Stimulated activated CD8-positive, alpha-beta memory T cell treated with anti-CD3 and anti-CD28 coated beads, Interleukin-2, amount 100 ng/mL, for 48 hours (primary cell): Measurements from ENCODE around the gene ME3.
A peak's percentile ranks its signal among the peaks of the same experiment; 100 is the strongest.
"Not testable (repeated sequence)": the region's sequence is repeated elsewhere in the genome, so short reads cannot be mapped to it uniquely, and the experiment has no call there.

ENCODE experiments used
- DNase-seq, 2 donors: peaks; one replicate each; pipeline ENCODE4 v3.0.0-alpha.2; 2020; ENCODE audit warnings: low read depth in 2 of 2

ME3 gene

GRCh38 chr11:86663761-86664160 lies 8.7 kb downstream of the ME3 start:
- DNase-seq = no peak

GRCh38 chr11:86663291-86663690 lies 9.1 kb downstream of the ME3 start:
- no peak for DNase-seq

- no peak for DNase-seq
Observed at GRCh38 chr11:86660736-86661135, 11.7 kb downstream of the ME3 start.

DNA sequence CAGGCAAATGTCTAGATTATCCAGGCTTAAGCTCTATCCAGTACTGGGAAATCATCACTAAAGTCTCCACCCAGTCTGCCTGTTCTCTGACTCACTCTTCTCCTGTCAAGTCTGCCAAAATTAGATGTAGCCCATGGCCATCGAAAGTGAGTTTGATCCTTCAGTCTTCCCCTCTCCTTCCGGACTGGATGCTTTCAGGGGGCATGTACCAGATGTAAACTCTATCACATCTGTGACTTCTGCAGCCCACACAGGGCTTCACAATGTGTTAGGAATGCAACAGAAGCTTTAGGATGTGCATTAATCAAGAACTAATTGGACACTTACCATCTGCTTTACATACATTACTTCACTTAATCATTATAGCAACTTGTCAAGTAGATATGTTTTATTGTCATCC lies 12.3 kb downstream of the ME3 start:
- no peak for DNase-seq

DNA sequence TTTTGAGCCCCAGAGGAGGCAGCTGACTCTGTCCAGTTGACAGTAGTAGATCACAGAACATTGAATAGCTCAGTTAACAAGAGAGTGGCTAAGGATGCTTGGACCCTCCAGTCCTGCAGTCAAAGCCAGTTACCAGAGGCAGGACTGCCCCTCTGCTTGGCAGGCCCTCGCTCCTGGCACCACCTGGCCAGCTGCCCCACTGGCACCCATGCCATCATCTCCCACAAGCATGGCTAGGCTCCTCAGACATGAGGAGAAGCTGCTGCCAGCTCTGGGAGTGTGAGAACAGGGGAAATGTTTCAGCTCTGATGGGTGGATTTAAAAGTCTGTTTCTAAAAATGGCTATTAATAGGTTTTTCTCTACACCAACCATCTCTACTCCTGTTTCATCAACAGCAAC lies 13.9 kb downstream of the ME3 start:
- no peak for DNase-seq

- not testable (repeated sequence) for DNase-seq
Observed at GRCh38 chr11:86645212-86645611, 27.2 kb downstream of the ME3 start.

DNA sequence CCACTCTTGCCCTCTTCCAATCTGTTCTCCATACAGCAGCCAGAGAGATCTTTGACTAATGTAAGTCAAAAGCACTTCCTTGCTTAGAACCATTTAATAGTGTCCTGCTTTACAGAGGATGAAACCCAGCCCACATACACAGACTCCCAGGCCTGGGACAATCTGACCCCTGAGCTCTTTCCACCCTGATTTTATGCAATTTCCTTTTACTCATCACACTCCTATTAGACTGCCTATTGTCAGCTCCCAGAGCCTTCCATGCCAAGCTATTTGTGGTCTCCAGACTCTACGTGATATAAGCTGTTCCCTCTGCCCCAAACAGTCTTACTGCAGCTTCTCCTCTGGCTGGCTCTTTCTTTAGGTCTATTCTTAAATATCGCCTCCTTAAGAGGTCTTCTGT lies 28.1 kb downstream of the ME3 start:
- DNase-seq = no peak

GRCh38 chr11:86641537-86642261 lies 30.7 kb downstream of the ME3 start:
- DNase-seq = no peak

DNA sequence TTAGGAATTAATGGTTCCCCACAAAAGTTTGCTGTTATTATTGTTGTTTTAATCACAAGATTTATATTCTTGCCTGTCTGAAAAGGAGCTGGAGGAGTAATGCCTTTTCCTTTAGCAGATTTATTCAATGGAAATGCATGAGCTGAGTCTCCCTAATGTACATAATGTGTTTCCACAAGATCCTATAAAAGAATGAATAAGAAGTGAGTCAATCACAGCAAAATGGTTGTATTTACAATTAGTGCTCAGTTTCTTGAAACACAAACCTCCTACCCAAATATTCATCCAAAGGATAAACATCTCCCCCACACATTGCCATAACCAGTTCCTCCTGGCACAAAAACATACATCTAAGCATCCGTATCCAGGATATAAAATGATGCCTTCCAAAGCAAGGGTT lies 33.3 kb downstream of the ME3 start:
- DNase-seq = no peak

GRCh38 chr11:86638673-86639072 lies 33.7 kb downstream of the ME3 start:
- no peak for DNase-seq

- DNase-seq = no peak
Observed at GRCh38 chr11:86637988-86638387, 34.4 kb downstream of the ME3 start.

GRCh38 chr11:86636275-86636674 lies 36.1 kb downstream of the ME3 start:
- no peak for DNase-seq

DNA sequence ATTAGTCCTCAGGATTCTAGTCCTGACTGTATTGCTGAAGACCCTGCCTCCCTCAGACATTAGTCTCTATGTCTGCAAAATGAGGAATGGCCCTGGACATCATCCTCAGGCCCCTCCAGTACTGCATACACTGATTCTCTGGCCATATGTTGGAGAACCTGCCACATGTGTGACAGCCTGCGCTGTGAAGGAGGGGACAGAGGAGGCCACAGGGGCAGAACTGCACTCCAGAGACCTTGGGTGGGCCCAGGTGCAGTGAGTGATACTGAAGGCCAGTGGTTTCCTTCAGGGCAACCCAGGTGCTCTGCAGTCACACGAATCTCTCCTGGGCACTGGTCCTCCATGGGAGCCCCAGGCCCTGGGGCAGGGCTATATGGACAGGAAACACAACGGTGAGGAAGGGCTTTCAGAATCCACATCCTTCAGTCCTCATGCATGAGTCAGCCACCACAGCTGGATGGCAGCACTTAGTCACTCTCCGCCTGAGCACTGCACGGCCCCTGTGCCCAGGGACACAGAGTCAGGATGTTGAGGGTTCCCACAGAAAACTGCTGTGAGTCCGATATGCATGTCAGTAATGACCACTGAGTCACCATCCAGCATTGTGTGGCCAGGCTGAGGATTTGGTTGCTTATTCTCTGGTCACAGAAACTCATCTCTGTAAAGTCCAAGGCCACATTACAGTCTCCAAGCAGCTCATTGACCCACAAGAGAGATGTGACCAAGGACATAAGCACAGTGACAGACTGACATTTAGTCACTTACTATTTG lies 39.7 kb downstream of the ME3 start:
- peak; percentile 32 to 40 for DNase-seq

DNA sequence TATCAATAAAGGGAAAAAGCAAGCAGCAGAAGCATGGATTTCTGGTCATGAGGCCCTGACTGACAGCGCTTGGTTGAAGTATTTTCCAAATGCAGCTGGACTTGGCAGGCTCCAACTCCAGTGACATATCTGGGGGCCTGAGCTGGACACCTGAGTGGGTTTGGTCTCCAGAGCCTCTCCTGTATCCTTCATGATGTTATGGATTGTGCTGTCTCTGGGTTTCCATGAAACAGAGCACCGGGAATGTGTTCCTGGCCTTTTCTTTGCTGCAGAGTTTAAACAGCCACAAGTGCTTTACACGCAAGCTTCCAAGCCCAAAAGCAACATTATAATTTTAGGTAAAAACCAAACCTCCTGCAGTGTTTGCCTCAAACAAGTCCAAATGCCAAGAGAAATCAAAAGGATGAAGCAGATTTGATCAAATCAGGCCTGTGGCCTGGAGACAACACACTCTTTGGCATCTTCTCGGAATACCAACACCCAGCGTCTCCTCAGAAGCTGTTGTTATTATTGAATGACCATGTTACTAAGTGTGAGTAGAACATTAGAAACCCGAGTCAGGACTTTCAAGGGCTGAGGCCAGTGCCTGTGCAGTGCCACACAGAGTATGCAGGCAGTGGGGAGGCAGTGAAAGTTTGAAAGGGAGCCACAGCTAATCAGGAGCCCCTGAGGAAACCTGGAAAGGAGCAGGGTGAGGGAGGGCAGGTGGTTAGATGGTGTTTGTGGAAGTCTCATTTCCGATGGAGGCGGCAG lies 42.0 kb downstream of the ME3 start:
- no peak for DNase-seq

DNA sequence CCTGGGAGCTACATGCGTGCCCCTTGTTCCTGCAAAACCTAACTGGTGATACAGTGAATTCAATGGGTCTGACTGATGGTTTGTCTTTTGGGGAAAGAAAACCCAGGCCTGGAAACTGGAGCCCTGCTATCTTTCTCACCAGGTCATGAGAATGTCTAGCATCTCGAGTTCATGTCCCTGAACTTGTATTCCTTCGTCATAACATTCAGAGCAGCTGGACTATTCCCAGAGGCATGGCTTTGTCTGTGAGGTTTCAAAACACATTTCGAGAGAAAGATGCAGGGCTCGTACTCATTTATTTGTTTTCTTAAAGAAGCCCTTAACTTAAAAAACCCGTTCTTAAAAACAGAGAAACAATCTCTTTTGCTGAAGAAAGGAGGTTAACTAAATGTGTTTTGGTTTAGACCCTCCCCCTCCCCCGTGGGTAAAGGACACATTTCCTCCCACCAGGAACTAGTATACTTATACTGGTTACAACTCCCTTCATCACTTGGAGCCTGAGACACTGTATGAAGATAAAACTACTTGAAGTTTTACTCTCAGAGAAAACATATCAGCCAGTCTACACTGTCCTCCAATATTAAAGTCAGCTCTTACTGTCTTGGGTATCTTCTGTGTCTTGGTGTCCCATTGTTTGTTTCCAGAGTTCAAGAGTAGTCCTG lies 43.2 kb downstream of the ME3 start:
- DNase-seq = no peak

DNA sequence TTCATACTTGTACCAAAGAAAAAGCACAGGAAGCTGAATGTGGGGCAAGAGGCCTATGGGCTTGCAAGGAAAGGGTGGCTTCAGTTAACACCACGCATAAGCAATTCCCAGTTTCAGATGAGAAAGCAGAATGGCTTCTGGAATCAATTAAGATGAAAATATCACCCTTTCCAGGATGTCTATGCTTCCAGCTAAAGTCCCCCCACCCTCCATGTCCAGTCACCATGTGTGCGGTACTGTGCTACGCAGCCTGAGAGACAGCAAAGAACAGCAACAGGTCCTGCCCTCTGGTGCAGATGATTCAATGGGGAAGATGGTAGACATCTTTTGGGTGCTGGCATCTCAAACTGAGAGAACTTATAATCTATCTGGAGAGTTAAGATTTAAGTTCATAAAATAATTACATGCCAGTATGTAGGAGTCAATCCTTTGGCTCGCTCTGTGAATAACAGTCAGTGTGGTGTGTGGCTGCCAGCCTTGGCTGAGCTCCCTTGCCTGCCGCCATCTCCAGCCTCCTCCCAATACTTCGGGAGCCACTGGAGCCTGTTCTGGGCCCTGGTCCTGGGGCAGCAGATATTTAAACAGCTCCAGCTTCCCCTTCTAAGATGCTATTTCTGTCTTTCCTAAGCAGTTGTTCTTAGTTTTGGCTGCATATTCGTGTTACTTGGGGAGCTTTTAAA lies 44.5 kb downstream of the ME3 start:
- no peak for DNase-seq

GRCh38 chr11:86625981-86626380 lies 46.4 kb downstream of the ME3 start:
- DNase-seq = no peak

DNA sequence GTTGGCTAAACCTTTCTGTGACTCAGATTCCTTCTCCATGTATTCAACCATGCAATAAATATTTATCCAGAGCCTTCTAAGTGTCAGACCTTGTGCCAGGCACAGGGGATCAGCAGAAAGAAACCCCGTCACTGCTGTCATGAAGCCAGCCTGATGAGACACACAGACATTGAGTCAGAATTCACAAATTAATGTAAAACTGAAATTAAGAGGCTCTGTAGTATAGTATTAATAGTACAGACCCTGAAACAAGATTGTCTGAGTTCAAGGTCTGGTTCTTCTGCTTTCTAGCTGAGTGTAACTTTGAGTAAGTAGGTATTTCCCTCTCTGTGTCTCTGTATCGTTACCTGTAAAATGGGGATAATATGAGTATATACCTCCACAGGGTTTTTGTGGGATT lies 46.9 kb downstream of the ME3 start:
- no peak for DNase-seq

DNA sequence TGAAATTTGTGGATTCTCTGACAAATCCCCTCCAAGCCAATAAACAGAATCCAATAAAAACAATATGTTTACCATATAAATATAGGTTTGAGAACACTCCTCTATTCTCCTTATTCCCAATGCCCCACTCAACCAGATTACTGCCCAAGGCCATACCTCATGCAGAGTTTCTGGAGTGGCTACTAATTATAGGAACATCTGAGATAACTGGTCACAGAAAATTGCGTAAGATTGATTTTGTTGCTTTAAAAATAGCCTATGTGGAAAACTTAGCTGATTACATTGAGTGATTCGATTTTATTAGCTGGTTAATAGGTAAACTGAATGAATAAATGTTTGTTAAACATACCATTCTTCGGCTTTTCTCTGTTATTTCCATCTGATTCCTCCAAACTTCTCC lies 48.0 kb downstream of the ME3 start:
- DNase-seq = no peak

GRCh38 chr11:86623736-86624135 lies 48.7 kb downstream of the ME3 start:
- DNase-seq = no peak

- DNase-seq = no peak
Observed at GRCh38 chr11:86623041-86623621, 49.3 kb downstream of the ME3 start.
